Stimulated activated CD8-positive, alpha-beta memory T cell treated with anti-CD3 and anti-CD28 coated beads, Interleukin-15, amount 100 ng/mL, for 48 hours (primary cell): ENCODE measurements around the gene INO80B.
"Not testable (repeated sequence)": the region's sequence is repeated elsewhere in the genome, so short reads cannot be mapped to it uniquely, and the experiment has no call there.

Experiments
- DNase-seq, 2 donors: peaks; one replicate each; pipeline ENCODE4 v3.0.0-alpha.2; 2020; ENCODE audit warnings: low read depth in 2 of 2

INO80B gene

DNA sequence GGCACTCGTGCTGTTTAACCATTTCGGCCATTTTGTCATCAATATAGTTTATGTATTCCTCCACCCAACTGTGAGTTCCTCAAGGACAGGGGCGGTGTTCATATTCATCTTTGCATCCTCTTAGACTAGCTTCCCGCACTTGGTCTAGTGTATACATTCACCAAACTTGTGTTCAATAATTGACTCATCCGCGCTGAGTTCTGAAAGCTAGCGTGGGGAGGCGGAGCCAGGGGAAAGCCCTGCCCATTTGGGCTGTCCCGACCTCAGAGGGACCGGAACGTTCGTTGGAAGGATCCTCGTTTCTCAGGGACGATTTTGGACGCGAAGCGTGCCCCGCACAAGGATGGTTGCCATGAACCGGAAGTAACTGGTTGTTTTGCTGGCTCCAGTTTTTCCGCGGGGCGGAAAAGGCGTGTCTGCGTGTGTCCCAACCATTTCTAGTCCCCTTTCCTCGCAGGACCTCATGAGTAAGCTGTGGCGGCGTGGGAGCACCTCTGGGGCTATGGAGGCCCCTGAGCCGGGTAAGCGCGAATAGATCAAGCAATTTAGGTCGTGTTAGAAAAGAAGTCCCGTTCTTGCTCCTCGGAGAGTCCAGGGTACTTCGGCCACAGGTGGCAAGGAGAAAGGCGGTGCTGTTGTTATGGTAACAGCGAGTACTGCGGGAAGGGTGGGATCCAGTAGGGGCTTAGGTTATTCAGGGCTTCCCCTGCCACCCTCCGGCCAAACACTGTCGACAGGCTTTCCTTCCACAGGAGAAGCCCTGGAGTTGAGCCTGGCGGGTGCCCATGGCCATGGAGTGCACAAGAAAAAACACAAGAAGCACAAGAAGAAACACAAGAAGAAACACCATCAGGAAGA is at the start of gene INO80B:
Gene INO80B (plus strand): TSS at position 434 of the 858 bp plus-strand sequence. CDS start 30 bp downstream, at position 464.
- peak; percentile 92 to 95 for DNase-seq

DNA sequence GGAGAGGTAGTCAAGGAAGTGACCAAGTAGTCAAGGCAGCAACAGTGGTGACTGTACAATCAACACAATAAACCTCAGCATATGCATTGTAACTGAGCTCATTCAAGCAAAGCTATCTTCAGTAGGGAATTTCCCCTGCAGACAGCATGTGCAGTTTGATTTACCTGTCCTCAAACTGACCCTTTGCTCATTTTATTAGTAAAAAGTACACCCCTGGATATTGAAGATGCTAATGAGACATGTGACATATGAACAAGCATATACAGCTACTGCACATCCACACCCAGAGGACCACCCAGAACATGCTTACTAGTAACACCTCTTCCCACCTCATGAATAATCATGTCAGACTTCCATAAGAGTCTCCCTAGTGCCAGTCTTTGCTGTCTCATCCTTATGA is 48.9 kb upstream of the INO80B start:
- no peak for DNase-seq

DNA sequence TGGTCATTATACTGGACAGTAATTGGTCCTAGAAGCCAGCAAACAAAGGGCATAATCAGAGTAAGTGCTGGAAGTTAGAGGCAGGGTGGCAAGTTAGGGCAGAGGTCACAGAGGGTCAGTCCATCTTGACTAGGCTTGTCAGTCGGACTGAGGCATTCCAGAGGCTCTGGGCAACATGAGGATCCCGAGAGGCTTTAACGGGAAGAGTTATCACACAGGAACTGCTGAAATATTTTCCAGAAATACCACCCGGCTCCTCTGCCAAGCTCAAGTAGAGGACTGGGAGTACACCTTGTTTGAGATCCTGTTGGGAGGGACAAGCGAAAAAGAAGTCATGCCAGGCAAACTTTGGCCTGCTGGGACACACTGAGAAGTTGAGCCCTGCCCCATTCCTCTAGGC is 47.2 kb upstream of the INO80B start:
- no peak for DNase-seq

DNA sequence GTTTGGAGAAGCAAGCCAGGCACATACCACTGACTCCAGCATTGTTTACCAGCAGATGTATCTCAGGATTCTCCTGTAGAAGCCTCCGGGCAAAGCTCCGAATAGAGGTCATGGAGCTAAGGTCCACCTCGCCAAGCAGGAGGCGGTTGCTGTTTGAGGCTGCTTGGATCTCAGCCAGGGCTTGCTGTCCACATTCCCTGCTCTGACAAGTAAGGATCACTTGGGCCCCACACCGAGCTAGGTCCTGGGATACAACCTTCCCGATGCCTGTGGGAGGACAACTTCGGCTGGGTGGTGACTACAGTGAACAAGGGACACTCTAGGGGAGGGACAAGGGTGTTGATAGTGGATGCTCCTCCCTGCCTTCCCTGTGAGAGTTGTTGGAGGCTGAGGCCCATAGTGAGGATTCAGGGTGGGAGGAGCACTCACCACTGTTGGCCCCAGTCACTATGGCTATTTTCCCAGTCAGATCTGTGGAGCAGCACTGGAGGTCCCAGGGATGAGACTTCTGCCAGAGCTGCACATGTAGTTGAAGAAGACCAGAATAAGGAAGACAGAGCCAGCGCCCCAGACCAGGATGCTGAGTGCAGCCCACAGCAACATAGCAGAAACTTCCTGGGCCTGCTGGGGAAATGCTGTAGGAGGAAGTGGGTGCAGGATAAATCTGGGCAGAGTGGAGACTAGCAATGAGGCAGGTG is 41.7 kb upstream of the INO80B start:
- no peak for DNase-seq

DNA sequence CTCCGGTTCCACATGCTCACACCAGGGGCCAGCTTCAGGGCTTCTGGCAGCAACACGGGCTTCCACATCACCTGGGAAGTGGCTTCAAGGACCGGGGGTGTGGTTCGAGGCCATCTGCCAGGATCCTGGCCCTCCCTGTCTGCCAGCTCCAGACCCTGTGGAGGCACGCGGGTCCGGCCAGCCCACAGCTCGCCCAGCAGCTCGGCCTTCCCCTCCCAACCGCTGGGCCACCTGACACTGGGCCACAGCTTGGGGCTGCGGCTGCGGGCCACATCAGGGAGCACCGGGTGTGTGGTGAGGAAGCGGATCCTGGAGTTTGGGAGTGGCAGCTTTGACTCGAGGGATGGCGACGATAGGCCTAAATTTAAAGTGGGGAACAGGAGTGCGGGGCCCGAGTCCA is 40.4 kb upstream of the INO80B start:
- no peak for DNase-seq

DNA sequence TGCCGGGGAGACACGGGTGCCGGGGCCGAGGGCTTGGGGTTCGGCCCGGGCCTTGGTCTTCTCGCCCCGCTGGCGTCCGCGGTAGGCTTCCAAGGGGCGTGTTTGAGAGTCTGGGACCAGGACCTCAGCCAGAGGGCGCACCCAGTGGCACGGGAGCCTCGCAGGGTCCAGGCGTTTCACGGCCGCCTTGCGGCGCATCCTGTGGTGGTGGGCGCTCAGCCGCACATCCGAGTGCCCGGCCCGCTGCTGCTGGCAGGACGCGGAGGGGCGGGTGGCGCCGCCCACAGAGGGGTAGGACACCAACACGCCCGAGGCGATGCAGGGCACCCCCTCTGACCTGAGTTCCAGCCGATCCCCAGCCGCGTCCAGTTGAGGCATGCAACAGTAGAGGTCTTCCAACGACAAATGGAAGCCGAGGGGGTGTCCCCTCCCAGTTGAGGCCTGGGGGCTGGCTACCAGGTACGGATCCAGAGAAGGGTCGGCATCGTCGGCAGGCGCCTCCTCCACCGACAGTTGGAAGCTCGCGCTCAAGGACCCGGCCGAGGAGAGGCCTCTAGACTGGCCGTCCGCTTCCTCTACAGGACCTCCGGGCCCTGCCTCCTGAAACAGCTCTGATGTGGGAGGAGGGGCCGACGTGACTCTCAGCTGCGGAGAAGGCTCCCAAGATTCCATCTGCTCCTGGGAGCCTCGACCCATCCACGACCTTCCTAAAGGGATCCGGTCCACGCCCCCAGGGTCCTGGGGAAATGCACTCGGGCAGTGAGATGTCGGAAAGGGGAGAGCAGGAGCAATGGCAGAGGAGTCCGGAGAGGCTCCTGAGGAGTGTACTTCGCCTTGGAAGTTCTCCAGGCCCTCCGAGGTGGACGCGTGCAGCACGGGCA is 39.8 kb upstream of the INO80B start:
- no peak for DNase-seq

DNA sequence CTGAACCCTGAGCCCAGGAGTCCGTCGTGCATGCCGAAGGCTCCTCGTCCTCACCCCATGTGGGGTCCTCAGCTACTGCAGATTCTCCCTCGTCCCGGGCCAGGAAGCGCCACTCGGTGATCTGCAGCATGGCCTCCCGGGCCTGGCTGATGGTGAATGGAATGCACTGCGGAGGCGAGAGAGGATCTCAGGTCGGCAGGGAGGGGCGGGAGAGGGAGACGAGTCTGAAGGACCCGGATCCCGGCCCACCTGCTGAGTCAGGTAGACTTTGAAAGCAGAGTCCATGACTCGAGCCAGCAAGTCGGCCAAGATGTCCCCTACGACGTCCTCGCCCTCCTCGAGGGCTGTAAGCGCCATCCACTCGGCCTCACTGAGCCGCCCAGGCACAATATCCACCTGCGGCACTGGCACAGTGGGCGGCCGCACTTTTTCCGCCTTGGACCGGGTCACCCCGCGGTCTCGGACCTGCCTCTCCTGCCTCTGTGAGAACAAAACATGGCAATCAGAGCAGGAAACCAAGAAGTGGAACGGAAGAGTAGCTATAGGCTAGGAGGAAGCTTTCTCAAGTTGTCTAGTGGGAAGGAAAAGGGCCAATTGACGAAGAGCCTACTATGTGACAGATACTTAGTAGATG is 39.0 kb upstream of the INO80B start:
- DNase-seq: no peak

DNA sequence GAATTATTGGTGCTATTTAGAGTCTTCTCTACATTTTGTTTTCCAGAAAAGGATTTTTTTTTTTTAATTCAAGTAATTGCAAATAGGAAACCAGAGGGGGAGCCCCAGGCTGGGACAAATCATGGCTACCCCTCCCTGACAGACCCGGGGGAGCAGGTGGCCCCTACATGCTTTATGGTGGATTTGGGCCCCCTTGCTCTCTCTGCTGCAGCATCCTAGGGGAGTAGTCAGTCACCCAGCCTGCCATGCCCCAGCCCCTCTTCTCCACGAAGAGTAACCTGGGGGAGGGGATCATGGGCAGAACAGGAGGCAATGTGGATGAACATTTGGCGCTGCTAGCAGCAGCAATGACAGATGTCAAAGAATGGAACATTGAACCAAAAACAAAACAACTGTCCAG is 38.1 kb upstream of the INO80B start:
- no peak for DNase-seq

DNA sequence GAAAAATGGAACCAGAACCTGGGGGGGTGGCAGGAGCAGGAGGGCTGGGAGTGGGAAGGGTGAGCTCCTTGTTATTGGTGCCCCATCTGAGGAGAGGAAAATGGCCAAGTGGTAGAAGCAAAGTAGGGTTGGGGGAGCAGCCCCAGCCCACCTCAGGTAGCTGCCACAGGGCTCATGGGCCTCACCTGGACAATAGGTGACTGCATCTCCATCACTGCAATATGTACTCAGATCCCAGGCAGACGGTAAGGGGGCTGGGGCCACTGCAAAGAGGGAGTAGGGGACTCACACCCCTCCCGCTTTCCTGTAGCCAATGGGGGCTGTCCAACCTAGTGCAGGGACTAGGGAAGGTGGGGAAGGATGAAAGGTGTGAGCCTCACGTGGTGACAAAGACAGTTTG is 37.7 kb upstream of the INO80B start:
- no peak for DNase-seq

DNA sequence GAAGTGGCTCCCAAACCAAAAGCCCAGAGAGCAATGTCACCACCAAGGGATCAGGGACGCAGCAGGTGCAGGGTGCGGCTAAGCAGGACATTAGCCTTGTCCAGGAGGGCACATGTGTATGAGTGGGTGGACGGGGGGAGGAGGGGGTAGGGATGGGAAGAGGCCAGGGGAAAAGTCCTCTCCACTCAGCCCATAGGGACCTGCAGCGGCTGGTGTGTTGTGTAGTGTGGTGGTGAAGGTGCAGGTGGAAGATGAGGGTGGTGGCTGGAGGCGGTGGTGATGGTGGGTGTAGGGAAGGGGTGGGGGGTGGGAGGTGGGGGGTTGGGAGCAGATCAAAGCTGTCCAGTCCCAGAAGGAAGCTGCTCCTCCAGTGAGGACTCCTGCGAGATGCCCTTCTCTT is 37.1 kb upstream of the INO80B start:
- no peak for DNase-seq

DNA sequence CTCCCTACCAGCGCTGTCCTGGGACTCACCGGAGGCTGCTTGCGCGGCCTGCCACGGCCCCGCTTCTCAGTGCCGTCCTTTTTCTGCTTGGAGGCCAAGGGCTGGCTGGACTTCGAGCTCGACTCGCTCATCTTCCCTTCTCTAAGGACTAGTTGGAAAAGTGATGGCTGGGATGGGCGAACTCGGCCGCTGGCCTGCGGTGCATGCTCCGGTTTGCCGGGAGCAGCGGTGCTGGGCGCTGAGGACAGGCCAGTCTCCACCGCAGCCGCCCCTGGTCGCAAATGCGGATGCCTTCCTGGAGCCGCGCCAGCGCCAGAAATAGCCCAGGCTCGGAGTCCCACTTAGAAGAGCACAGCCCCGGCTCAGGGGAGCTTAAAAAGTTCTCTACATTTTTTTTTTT is 36.6 kb upstream of the INO80B start:
- no peak for DNase-seq

DNA sequence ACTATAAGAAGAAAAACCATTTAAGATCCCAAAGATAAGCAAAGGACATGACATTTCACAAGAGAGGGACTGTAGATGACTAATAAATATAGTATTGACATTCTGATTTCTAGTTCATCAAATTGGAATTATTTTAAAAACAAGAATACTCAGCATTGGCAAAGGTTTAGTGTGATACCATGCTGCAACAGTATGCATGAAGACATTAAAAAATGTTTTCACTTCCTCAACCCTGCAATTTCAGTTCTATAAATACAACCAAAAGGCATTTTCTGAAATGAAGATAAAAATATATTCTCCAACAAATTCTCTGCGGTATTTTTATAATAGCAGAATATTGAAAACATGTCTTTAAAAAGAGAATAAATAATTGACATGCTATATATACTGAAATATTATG is 35.5 kb upstream of the INO80B start:
- DNase-seq: no peak

DNA sequence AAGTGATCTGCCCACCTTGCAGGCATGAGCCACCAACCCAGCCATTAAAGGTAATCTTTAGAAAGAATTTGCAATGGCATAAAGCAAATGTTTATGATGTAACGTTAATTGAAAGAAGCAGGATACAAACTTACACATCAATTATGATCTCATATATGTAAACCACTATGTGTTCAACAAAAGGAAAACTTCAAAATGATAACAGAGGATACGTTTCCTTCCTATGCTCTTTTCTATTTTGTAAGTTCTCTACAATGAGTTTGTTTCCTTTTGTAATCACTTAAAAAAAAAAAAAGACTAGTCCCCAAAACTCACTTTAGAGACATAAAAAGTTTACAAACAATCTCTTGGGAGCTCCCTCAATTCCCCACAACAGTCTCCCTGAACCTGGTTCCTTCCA is 34.9 kb upstream of the INO80B start:
- no peak for DNase-seq

DNA sequence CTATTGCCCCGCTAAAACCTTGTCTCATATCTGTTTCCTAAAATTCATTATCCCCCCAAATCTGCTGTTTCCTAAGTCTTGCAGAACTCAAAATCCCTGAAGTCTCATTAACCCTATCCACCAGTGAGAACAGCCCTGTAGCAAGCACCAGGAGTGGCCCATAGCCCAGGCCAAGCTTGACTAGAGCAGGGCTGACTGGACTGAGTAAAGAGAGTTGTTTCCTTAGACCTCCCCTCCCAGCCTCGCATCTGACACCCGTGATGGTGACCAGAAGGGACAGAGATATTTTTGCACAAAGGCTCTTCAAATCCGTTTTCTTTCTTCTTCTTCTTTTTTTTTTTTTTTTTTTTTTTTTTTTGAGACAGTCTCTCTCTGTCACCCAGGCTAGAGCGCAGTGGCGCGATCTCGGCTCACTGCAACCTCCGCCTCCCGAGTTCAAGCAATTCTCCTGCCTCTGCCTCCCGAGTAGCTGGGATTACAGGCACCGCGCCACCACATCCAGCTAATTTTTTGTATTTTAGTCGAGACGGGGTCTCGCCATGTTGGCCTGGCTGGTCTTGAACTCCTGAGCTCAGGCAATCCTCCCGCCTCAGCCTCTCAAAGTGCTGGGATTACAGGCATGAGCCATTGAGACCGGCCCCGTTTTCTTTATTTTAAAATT is 34.3 kb upstream of the INO80B start:
- DNase-seq: not testable (repeated sequence)

DNA sequence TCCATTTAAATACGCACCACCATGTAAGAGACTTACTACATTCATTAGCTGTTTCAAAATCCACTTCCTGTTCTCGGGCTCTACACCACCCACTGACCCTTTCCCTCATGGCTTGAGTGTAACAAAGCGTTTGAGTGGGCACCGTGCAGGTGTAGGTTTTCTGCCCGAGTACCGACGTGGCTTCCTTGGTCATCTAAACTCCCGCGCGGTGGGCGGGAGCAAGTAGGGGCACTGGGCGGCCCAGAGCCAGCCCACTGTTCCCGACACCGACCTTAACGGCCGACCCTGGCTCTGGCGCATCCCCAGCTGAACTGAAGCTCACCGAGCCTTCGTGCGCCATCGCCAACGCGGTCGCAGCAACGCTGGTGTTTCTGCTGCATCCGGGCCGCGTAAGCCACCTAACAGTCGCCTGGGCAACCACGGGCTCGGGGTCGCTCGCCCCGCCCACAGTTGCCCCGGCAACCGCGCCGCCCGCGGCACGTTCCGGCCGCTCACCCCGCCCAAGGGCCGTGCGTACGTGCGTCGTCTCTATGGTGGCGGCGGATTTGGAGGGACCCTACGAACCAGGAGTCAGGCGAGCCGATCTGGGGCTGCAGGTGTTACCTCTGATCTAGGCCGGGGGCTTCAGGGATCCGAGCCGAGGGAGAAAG is 33.5 kb upstream of the INO80B start, which contains the start of the genes C2orf81 and WDR54:
Gene C2orf81 (minus strand): TSS at position 399 of the 650 bp plus-strand sequence. CDS start 59 bp downstream, at position 340.
Gene WDR54 (plus strand): TSS at position 510 of the 650 bp plus-strand sequence. CDS start 424 bp downstream, outside the sequence.
- peak; percentile 94 to 96 for DNase-seq

DNA sequence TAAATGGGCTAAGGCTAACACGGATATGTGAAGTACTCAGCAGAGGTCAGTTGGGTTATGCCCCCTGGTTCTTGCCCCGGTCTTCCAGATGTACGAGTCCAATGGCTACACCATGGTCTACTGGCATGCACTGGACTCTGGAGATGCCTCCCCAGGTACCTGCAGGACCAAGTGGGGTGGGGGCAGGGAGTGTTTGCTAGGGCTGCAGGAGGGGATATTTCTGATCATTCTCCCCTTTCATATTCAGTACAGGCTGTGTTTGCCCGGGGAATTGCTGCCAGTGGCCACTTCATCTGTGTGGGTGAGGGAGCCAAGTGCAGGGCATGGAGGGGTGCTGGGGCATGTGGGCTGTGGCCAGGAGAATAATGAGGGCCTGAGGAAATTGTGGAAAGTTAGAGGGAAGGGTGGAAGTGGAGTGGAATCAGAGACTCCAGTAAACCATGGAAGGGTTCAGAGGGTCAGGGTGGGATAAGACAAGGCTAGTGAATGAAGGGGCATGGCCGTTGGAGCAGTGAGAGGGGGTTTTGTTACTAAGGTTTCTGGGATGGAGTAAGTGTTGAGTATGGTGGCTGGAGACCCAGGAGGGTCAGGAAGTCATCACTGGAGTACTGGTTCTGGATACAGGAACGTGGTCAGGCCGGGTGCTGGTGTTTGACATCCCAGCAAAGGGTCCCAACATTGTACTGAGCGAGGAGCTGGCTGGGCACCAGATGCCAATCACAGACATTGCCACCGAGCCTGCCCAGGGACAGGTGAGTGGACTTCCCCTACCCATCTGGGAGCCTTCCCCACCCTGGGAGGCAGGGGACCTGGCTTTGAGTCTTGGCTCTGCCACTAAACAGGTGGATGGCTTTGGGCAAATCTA is 31.4 kb upstream of the INO80B start:
- DNase-seq: no peak

DNA sequence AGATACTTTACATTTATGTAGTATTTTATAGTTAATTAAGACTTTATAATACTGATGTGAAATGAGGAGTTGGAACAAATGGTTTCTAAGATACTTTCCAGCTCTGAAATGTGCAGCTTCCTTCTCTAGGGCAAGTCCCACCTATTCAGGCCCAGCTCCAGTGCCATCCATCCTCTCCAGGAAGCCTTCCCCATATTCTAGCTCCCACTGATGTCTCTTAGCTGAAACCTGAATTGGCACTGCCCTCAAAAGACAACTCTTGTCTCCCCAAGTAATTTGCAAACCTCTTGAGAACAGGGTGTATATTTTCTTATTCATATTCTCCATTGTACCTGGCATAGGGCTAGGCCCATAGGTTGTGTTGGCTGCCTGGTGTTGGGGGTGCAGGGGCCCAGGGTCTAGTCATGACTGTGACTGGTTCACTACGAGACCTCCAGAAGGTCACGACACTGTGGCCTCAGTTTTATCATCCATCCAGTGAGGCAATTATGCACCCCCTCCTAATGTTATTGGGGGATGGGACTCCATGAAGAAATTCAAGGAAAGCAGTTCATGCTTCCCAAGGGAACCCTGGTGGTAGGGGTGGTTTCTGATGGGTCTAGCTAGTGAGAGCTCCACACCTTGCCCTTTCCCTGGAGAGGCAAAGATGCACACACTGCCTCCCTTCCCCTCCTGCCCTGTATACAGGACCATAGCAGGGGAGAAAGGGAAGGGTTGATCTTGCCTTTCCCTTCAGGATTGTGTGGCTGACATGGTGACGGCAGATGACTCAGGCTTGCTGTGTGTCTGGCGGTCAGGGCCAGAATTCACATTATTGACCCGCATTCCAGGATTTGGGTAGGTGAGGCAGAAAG is 30.5 kb upstream of the INO80B start:
- DNase-seq: no peak

DNA sequence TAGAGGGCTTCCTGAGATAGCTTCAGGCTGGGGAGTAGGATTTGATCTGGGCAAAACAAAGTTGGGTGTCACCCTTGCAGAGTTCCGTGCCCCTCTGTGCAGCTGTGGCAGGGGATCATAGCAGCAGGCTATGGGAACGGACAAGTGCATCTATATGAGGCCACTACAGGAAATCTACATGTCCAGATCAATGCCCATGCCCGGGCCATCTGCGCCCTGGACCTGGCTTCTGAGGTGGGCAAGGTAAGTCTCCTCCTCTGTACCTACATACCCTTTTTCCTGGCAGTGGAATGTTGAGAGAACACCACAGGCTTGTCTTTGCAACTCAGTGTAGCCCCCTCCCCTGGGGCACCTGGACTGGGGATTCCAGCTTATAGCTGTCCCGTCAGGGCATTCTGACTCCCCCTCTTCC is 29.9 kb upstream of the INO80B start:
- no peak for DNase-seq
